ENCODE results near the gene KY. TPM values are rescaled to one million over a fixed set of nuclear protein-coding genes. Genes with fewer than 3 reads are reported as not detected.

KY gene
- total RNA-seq, 4 donors from 2014 or later: 0.09 to 0.13 TPM; not detected in 2

- ATAC-seq (ENCODE audit: low FRiP score) (no peak), DNase-seq (ENCODE audit: low spot score) (no peak)
- TF ChIP-seq CTCF (IDR thresholded peaks at IDR 0.05): no peak
These were observed 30.2 kb downstream of the KY start for GRCh38 chr3:134620476-134621115.

GRCh38 chr3:134619884-134620445 is 30.9 kb downstream of the KY start:
- ATAC-seq (ENCODE audit: low FRiP score) (no peak), DNase-seq (ENCODE audit: low spot score) (no peak)
- no peak for TF ChIP-seq CTCF (IDR thresholded peaks at IDR 0.05)

GRCh38 chr3:134619301-134619615 is 31.6 kb downstream of the KY start:
- TF ChIP-seq CTCF (IDR thresholded peaks at IDR 0.05): no peak
- no peak for ATAC-seq (ENCODE audit: low FRiP score)
- no peak for DNase-seq (ENCODE audit: low spot score)

- no peak for DNase-seq (ENCODE audit: low spot score)
- no peak for TF ChIP-seq CTCF (IDR thresholded peaks at IDR 0.05)
These were observed 32.1 kb downstream of the KY start for GRCh38 chr3:134618478-134619300.

GRCh38 chr3:134617608-134618477 is 33.0 kb downstream of the KY start:
- no peak for ATAC-seq (ENCODE audit: low FRiP score)
- no peak for TF ChIP-seq CTCF (IDR thresholded peaks at IDR 0.05)

More at GRCh38 chr3:134618478-134619300, 32.1 kb downstream of the KY start:
- no peak for ATAC-seq (ENCODE audit: low FRiP score)

GRCh38 chr3:134615743-134616142 is 35.1 kb downstream of the KY start:
- ATAC-seq (ENCODE audit: low FRiP score) (no peak), DNase-seq (ENCODE audit: low spot score) (no peak)
- no peak for TF ChIP-seq CTCF (IDR thresholded peaks at IDR 0.05)

More at GRCh38 chr3:134617608-134618477, 33.0 kb downstream of the KY start:
- no peak for DNase-seq (ENCODE audit: low spot score)
